HG03460 (cell line): ENCODE results near the gene SUPT3H.
"Not testable (repeated sequence)": the region's sequence is repeated elsewhere in the genome, so short reads cannot be mapped to it uniquely, and the experiment has no call there.

Source experiments
- ATAC-seq: cut with Tn5 transposase; IDR thresholded peaks from one replicate; pipeline ENCODE4 v1.9.1; 2021; ENCODE audit not compliant: unreplicated experiment

The SUPT3H gene

DNA sequence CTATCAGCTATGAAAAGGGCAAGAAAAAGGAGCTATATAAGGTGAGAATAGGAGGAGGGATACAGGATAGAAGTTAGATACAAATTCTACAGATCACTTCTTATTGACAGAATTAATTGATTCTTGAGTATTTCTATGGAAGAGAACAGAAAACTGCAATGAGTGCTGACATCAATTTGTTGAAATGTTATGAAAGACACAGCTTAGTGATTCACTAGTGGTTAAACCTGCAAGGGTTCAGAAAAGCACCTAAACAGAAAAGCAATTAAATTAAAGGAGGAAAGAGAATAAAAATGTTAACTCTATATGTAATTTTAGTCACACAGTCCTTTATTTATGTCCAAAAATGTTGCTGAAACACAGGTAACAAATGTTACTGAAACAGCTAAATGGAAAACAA, 304.0 kb downstream of the SUPT3H start:
- no peak for ATAC-seq

DNA sequence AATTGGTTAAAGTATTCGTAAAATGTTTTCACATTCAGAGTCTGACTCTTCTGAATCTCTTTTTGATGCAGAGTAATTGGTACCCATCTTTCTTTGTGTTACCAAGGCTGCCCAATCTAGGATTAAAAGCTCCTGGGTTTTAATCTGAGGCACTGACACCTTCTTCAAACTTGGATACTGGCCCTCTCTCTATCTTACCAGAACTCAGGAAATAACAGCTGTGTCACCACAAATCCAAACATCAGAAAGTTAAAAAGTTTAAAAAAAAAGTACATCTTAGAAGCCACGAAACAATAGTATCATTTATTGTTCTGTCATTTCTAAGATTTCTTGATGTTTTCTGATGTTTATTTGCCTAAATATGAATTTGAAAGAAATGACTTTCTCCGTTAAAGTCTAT, 305.1 kb downstream of the SUPT3H start:
- no peak for ATAC-seq

DNA sequence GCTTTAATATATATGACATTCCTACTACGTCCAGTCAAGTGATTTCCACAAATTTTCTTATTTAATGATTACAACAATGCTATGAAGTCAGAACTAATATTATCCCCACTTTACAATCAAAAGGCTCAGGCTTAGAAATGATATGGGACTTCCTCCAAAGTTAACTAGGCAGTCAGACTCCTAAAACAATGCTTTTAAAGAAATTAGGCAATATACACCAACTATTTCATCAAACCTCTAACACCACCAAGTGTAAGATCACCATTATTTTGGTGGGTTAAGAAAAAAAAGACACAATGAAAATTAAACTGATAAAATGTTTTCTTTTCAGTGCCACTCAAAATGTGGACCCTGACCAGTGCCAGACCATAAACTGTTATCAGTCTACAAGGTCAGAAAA, 305.7 kb downstream of the SUPT3H start:
- ATAC-seq, result no peak

DNA sequence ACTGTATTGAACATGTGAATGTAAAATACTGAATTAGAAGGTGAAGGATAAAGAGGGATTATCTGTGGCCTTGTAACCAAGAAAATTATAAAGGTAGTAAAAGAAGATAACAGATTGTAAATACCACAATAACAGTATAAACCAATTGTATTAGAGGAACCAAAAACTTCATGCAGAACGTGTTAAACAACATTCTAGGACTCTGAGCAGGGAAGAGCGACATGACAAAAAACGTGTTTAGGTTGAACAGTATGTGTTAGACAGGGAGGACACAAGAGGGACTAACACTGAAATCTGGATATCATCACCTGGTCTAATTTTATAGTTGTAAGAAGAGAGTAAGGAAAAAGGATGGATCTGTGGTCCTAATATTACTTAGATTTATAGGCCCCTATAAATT, 308.6 kb downstream of the SUPT3H start:
- ATAC-seq, result no peak

DNA sequence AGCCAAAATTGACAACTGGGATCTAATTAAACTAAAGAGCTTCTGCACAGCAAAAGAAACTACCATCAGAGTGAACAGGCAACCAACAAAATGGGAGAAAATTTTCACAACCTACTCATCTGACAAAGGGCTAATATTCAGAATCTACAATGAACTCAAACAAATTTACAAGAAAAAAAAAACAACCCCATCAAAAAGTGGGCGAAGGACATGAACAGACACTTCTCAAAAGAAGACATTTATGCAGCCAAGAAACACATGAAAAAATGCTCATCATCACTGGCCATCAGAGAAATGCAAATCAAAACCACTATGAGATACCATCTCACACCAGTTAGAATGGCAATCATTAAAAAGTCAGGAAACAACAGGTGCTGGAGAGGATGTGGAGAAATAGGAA, 310.3 kb downstream of the SUPT3H start:
- not testable (repeated sequence) for ATAC-seq

DNA sequence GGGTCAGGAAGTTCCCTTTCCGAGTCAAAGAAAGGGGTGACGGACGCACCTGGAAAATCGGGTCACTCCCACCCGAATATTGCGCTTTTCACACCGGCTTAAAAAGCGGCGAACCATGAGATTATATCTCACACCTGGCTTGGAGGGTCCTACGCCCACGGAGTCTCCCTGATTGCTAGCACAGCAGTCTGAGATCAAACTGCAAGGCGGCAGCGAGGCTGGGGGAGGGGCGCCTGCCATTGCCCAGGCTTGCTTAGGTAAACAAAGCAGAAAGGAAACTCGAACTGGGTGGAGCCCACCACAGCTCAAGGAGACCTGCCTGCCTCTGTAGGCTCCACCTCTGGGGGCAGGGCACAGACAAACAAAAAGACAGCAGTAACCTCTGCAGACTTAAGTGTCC, 315.1 kb downstream of the SUPT3H start:
- ATAC-seq, result not testable (repeated sequence)

DNA sequence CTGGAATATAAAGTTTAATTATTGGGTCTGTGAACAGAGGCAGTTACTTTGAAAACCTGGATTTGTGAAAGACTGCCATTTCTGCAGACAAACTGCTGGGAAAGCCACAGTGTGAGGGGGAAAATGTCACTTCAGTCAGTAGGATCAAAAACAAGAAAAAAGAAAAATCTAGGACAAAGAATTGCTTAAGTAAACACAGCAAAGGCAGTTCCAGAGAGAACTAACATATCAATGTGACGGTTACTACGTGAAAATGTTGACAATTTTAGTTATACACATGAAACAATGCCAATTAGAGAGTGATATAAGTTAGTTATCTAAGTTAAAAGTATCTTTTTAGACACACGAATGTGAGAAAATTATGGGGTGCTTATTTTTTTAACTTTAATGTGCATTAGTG, 320.0 kb downstream of the SUPT3H start:
- no peak for ATAC-seq

DNA sequence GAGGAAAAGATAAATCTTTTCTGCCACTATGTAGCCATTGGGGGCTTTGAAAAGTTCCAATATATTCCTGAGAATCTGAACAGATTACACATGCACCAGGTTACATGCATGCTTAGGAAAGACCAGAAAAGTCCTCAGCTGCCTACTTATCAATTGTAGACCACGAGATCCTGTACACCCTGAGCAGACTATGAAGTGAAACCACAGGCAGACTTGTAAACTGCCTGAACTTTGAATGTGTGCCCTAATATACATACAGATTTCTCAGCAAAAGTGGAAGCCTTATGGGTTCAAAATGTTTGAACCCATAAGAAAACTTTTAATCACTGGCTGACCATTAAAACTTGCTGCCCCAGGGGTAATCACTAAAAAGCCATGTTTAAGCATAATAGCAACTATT, 323.1 kb downstream of the SUPT3H start:
- no peak for ATAC-seq

DNA sequence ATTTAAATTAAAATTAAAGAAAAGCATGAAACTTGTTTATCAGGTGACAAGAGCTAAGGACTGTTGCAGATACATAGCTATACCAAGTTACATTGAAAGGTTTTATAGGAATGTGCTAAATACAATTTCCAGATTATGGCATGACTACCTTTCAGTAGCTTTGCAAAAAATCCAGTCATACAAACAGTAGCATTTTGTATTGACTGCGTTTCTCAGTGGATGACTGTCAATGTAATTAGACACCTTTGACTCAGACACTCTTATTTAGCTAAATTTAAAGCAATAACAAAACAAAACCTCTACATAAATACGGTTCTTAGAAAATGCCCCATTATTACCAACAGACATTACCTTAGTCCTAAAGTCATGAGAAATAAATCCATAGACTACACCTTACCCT, 325.4 kb downstream of the SUPT3H start:
- no peak for ATAC-seq

DNA sequence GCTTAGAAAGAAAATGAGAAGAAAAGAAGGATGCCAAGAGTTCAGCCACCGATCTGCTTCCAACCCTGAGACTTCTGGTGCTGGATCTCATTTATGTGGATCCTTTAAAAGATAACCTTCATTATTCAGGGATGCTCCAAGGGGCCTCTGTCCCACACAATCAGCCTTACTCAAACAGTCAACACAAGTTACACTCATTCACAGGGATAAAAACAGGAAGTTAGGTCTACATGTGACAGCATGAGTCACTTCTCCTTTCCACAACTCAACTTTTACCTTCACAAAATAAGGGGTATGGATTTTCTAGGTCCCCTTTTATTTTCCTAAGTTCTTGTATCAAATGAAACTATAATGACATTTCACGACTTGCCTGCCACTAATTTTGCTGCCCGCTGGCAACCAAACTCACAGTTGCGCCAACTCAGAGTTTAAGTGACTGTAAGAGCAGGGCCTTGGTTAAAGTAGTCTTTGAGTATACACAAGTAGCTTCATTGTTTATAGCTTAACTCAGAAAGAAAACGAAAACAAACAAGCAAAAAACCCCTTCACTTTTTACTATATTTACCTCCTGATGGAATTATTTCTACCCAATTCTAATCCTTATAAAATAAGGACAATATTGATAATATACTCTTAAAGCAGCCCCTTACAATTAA, 328.4 kb downstream of the SUPT3H start:
- ATAC-seq, result no peak

DNA sequence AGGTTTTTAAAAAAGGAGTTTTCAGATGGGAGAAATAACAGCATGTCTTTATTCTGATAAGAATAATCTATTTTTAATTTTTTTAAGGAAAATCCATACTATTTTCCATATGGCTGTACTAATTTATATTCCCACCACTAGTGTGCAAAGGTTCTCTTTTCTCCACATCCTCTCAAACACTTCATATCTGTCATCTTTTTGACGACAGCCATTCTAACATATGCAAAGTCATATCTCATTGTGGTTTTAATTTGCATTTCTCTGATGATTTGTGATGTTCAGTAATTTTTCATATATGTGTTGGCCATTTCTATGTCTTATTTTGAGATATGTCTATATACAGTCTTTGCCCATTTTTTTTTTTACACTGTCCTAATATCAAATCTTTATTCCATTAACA, 330.2 kb downstream of the SUPT3H start:
- no peak for ATAC-seq

DNA sequence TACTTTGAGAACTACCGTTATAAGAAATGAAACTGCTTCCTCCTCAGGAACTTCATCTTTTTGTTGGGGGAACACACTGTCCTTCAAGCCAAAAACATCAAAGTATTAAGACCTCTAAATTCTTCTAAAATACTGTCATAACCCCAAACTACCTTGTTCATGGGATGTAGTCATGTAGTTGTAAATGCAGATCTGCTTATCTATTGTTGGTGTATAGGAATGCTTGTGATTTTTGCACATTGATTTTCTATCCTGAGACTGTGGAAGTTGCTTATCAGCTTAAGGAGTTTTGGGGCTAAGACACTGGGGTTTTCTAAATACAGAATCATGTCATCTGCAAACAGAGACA, 332.5 kb downstream of the SUPT3H start:
- ATAC-seq, result no peak

DNA sequence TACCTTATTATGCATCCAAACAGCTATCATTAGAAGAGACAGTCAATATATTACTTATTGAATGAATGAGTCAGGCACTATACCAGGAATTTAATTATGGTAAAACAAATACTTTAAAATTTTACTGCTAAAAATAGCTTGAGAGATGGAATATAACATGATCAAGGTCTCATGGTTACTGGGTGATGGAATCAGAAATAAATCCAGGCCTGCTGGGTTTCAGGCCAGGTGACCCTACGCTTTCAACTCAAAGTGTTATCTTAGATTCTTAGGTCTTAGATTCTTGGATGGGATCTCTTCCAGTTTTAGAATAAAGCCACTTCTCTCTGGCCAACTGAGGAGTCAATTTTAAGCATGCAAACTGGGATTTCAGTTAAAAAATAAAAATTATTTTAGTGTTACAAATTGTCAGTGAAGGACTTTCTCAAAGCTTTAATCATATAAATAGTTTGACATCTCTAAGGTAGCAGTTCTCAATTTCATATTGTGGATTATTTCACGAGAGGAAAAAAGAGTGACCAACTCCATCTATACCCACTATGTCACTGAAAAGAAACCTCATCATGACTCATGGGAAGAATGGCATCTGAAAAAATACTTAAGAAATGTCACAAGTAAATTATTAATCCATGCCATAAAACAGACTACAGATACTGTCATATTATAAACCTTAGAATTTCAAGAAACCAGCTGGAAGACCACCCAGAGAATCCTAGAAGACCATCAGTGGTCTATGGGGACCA, 333.1 kb downstream of the SUPT3H start:
- ATAC-seq, result no peak

DNA sequence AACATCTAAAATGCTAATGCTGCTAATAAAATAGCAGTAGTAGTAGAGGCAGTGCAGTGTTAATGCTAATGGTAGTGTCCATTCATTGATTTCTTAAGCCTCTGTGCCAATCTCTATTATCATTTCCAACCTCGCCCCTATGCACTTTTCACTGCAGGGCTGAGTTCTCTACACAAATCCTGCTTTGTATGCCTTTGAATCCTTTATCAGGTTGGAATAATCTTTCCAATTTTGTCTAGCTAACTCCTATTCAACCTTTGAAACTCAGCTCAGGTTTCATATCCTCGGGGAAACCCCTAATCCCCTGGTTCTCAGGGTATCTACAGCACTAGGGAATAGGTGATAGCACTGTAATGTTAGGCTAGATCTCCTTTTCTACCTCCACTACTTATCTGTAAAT, 333.6 kb downstream of the SUPT3H start:
- no peak for ATAC-seq

DNA sequence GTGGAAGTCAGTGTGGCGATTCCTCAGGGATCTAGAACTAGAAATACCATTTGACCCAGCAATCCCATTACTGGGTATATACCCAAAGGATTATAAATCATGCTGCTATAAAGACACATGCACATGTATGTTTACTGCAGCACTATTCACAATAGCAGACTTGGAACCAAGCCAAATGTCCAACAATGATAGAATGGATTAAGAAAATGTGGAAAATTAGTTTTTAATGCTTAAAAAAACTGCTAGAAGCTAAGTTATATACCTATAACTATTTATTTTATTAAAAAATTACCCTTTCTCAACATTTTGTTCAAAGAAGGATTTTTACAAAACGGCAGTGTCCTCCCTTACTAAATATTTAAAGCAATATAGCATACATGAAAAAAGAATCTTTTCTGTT, 335.1 kb downstream of the SUPT3H start:
- ATAC-seq, result not testable (repeated sequence)

DNA sequence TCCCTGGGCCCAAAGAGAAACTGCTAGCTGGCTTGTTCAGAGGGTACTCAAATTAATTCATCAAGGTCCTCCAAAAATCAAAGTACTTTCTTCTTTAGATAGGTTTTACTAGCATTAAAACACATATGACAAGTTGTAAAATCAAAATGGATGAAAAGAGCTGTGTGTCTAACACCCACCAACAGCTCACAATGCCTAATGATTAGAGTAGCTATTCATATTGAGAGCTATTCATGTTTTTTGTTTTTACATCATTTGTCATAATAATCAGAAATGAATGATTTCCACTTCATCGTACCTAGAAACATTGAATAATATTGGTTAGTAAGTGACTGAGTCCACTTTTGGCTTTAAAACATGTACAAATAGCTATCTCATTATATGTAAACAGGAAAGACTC, 339.5 kb downstream of the SUPT3H start:
- no peak for ATAC-seq

DNA sequence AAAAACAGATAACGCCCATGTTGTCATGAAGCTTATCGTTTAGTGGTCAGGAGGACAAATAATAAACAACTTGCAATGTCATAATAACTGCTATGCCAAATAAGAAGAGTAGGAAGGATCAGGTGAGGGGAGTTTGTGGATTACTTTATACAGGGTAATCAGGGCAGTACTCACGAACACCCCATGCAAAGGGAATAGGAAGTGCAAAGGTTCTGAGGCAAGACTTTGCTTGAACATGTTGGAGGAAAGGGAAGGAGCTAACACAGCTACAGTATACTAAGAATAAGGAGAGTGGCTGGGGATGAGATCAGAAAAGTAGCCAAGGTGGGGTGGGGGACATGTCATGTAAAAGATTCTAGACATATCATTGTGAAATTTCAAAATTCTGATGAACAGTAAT, 341.6 kb downstream of the SUPT3H start:
- ATAC-seq, result no peak

DNA sequence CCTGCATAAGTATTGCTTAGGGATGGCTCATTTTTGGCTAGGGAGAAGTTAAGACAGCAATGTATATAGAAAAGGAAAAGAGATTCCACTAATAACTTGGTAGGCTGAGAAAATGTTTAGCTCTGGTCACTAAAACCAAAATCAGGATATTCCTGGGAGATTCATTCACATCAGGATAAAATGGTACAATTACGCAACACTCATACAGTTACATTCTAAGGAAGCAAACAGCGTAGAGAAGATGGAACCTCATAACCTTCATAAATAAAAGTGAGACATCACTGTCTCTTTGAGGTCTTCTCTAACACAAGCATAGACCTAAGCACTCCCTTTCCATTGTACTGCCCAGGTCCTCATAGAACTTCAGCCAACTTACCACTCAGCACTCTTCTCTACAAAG, 345.3 kb downstream of the SUPT3H start:
- no peak for ATAC-seq

DNA sequence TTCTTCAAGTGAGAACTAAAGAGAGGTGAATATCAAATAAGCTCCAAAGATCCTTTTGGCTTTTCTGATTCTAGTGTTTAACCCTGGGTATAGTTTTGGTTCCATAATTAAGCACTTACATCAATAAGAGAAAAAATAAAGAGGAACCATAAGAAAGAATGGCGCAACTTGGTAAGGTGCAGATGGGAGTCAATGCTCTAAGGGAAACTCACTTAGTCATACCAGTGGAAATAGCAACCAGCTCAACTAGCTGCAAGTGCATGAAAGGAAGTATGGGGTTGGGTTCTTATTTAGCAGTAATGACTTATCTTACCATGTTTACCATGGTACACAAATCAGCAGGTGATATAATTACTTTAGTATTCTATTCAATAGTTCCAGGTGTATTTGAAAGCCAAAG, 346.1 kb downstream of the SUPT3H start:
- ATAC-seq, result no peak

DNA sequence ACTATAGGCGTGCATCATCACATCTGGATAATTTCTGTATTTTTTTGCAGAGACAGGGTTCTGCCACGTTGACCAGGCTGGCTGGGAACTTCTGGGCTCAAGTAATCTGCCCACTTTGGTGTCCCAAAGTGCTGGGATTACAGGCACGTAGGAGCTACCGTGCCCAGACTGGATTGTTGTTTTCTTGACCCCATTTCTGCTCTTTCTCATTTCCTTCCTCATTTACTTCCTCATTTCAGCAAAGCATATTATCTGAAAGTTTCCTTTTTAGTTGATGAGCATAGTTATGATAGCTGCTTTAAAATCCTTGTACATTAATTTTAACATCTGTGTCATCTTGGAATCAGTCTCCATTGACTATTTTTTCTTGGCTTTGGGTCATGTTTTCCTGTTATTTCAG, 350.6 kb downstream of the SUPT3H start:
- ATAC-seq, result no peak

DNA sequence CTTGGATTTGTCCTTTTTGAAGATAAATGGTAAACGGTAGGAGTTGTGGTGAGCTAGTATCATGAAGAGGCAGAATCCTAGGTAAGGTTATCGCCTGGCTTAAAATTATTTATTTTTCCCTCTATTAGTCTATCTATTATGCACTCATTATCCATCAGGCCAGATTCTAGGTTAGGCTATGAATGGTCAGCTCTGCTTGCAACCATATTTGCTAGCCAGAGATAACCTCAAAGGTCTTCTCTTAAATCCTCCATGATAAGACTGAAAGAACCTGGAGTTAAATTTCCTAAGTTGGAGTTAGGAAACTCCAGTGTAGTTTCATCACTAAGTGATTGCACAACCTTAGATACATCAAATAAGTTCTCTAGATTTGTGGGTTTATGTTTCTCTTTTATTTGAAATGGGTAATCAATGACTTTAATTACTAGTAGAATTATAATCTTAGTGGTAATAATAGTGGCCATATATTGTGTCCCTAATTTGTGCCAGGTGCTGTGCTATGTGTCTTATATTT, 351.7 kb downstream of the SUPT3H start:
- ATAC-seq, result no peak

DNA sequence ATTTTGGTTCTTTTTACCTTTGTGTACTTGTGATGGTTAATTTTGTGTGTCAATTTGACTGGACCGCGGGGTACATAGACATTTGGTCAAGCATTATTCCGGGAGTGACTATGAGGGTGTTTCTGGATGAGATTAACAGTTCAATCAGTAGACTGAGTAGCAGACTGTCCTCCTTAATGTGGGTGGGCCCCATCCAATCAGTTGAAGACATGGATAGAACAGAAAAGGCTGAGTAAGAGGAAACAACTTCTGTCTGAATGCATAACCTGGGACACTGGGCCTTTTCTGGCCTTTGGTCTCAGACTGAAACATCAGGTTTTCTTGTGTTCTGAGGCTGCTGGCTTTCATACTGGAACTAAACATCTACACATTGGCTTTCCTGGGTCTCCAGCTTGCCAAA, 353.1 kb downstream of the SUPT3H start:
- ATAC-seq, result no peak

DNA sequence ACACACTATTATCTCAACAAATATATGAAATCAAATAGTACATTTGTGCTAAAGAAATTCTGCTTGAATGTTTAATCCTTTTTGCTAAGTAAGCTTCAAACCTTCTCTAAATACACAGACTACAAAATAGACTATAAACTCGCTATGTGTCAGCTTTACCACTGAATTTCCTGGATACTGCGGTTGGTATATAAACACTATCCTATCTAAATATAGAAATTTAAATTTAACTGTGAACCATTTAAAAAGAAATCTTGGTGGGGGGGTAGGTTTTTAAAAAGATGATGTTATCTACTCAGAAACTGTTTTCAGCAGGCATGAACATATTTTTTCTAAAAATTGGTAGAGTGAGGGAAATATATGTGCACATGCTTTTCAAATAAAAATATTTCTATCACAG, 356.1 kb downstream of the SUPT3H start:
- ATAC-seq, result no peak
